ENCODE data around the gene MRAS. TPM values are rescaled to one million over a fixed set of nuclear protein-coding genes. Genes with fewer than 3 reads are reported as not detected.
A peak's percentile ranks its signal among the peaks of the same experiment; 100 is the strongest.

Gene MRAS
- polyA plus RNA-seq, 1 of the 3 experiments (the other 2 are of a cell fraction) = 25.0 TPM

DNA sequence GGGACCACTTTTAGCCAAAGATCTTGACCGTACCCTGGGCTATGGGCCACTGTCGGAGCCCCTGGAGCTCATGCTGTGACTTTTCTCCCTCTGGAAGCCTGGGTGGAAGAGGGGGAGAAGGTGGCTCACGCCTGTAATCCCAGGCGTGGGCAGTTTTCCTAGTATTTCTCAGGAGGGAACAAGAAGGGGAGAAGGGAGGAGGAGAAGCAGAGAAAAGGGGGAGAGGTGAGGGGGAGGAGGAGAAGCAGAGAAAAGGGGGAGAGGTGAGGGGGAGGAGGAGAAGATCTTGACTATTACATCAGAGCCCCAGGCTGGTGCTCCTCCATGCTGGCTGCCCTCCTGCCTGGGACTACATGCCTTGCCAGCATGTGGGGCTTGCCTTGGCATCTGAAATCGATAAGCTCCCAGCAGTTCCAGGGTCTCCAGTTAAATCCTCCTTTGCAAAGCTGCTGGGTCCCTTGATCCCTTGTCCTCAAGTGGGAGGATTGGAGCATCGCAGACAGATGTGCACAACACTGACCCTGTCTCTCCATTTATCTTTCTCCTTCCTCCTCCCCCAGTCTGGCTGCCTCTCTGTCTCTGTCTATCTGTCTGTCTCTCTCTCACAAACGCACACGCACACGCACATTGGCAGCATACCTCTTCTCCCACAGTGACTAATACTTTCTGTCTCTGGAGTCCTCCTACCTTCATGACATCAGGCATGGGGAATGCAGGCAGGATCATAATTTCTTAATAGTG lies 41.6 kb downstream of the MRAS start:
- Histone ChIP-seq H3K4me2 (peak overlapping the region; percentile 57), H3K79me2 (ENCODE audit: insufficient read depth) (peaks cover 28% of the 10 kb centered on the region), H3K36me3 (replicated peaks in 1 of 2; ENCODE audit: control insufficient read depth in 1 of 2, insufficient read depth in 2 of 2, low read length in 1 of 2) (no peaks in the 10 kb centered on the region), H3K27ac (ENCODE audit: low read depth in 2 of 2, low read length in 1 of 2) (peak overlapping the region in 1 of 2 experiments; percentile 60; a peak in 2 of 4 replicates), H3K4me3 (ENCODE audit: low read depth in 2 of 2, low read length in 1 of 2) (peak overlapping the region in 1 of 2 experiments; percentile 19; a peak in 2 of 4 replicates), H3K27me3 (ENCODE audit: insufficient read depth) (no peaks in the 10 kb centered on the region), H2AFZ (ENCODE audit: low read depth) (peak overlapping the region; percentile 25; the same call in 1 of the 2 replicates), H3K9me3 (no peaks in the 10 kb centered on the region), H4K20me1 (ENCODE audit: insufficient read depth) (no peaks in the 10 kb centered on the region), H3K4me1 (ENCODE audit: control insufficient read depth in 1 of 2, insufficient read depth in 2 of 2, low read depth in 1 of 2, low read length in 1 of 2) (peaks cover 8 to 13% of the 10 kb centered on the region in 2 experiments; a peak in 2 of 4 replicates), H3K9ac (peak overlapping the region; percentile 24; the same call in 1 of the 2 replicates), H3K9me2 (no peaks in the 10 kb centered on the region), H3F3A (replicated peaks; ENCODE audit: insufficient read depth) (peaks cover 6% of the 10 kb centered on the region)
- WGBS (ENCODE audit: low lambda C conversion rate) = 47% methylated on average over 9 of the region's 9 CpGs
- no peak for DNase-seq
- POLR2A ChIA-PET = no interaction called here
- CTCF ChIA-PET = interaction anchor here (0.8 to 1.0 kb wide), 2 partner anchors 28 to 322 kb away, joined by 3 to 5 read pairs; no protein-coding TSS in a partner anchor
- TF ChIP-seq, protein P1, sequence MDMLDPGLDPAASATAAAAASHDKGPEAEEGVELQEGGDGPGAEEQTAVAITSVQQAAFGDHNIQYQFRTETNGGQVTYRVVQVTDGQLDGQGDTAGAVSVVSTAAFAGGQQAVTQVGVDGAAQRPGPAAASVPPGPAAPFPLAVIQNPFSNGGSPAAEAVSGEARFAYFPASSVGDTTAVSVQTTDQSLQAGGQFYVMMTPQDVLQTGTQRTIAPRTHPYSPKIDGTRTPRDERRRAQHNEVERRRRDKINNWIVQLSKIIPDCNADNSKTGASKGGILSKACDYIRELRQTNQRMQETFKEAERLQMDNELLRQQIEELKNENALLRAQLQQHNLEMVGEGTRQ (IDR thresholded peaks at IDR 0.05; ENCODE audit: borderline replicate concordance, low read depth, low read length) = no peak
- TF ChIP-seq NFIC (IDR thresholded peaks at IDR 0.05; ENCODE audit: borderline replicate concordance) (peak; percentile 66), FOXJ3 (CRISPR knock-in tag; IDR thresholded peaks at IDR 0.05) (no peak), MXI1 (IDR thresholded peaks at IDR 0.05; ENCODE audit: low read depth, low read length) (no peak), GABPA (IDR thresholded peaks at IDR 0.05; ENCODE audit: low read depth) (no peak), FOXM1 (IDR thresholded peaks at IDR 0.05; ENCODE audit: low read depth) (no peak), TCF12 (IDR thresholded peaks at IDR 0.05) (peak; percentile 75), FOSL2 (IDR thresholded peaks at IDR 0.05; ENCODE audit: borderline replicate concordance, low read depth) (peak; percentile 95), RFX5 (IDR thresholded peaks at IDR 0.05; ENCODE audit: low read length) (no peak), RXRA (IDR thresholded peaks at IDR 0.05; ENCODE audit: borderline replicate concordance, low read depth) (no peak), SIN3A (IDR thresholded peaks at IDR 0.05; ENCODE audit: borderline replicate concordance, low read depth, low read length) (0 out of 2 replicates have a peak, but pooled peaks have one; percentile 39), JUND (IDR thresholded peaks at IDR 0.05) (peak; percentile 92), NRF1 (IDR thresholded peaks at IDR 0.05; ENCODE audit: low read depth, low read length) (no peak), EP300 (IDR thresholded peaks at IDR 0.05; ENCODE audit: borderline replicate concordance in 1 of 2, low read depth in 1 of 2, low read length in 1 of 2) (peak in 1 of 2 experiments; percentile 72; a peak in 1 of 4 replicates), TEAD4 (IDR thresholded peaks at IDR 0.05; ENCODE audit: borderline replicate concordance, insufficient read depth) (peak; percentile 86), GATA2 (CRISPR knock-in tag; IDR thresholded peaks at IDR 0.05) (no peak)
- TF ChIP-seq, protein P2, sequence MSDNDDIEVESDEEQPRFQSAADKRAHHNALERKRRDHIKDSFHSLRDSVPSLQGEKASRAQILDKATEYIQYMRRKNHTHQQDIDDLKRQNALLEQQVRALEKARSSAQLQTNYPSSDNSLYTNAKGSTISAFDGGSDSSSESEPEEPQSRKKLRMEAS (IDR thresholded peaks at IDR 0.05; ENCODE audit: low read depth) = peak; percentile 53; the same call in 1 of the 2 replicates
- TF ChIP-seq, protein P3, sequence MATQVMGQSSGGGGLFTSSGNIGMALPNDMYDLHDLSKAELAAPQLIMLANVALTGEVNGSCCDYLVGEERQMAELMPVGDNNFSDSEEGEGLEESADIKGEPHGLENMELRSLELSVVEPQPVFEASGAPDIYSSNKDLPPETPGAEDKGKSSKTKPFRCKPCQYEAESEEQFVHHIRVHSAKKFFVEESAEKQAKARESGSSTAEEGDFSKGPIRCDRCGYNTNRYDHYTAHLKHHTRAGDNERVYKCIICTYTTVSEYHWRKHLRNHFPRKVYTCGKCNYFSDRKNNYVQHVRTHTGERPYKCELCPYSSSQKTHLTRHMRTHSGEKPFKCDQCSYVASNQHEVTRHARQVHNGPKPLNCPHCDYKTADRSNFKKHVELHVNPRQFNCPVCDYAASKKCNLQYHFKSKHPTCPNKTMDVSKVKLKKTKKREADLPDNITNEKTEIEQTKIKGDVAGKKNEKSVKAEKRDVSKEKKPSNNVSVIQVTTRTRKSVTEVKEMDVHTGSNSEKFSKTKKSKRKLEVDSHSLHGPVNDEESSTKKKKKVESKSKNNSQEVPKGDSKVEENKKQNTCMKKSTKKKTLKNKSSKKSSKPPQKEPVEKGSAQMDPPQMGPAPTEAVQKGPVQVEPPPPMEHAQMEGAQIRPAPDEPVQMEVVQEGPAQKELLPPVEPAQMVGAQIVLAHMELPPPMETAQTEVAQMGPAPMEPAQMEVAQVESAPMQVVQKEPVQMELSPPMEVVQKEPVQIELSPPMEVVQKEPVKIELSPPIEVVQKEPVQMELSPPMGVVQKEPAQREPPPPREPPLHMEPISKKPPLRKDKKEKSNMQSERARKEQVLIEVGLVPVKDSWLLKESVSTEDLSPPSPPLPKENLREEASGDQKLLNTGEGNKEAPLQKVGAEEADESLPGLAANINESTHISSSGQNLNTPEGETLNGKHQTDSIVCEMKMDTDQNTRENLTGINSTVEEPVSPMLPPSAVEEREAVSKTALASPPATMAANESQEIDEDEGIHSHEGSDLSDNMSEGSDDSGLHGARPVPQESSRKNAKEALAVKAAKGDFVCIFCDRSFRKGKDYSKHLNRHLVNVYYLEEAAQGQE (IDR thresholded peaks at IDR 0.05; ENCODE audit: low read depth, low read length) = no peak
- TF ChIP-seq, protein P4, sequence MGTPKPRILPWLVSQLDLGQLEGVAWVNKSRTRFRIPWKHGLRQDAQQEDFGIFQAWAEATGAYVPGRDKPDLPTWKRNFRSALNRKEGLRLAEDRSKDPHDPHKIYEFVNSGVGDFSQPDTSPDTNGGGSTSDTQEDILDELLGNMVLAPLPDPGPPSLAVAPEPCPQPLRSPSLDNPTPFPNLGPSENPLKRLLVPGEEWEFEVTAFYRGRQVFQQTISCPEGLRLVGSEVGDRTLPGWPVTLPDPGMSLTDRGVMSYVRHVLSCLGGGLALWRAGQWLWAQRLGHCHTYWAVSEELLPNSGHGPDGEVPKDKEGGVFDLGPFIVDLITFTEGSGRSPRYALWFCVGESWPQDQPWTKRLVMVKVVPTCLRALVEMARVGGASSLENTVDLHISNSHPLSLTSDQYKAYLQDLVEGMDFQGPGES (IDR thresholded peaks at IDR 0.05; ENCODE audit: low read depth, low read length) = no peak
- TF ChIP-seq, protein P5, sequence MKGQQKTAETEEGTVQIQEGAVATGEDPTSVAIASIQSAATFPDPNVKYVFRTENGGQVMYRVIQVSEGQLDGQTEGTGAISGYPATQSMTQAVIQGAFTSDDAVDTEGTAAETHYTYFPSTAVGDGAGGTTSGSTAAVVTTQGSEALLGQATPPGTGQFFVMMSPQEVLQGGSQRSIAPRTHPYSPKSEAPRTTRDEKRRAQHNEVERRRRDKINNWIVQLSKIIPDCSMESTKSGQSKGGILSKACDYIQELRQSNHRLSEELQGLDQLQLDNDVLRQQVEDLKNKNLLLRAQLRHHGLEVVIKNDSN (IDR thresholded peaks at IDR 0.05; ENCODE audit: borderline replicate concordance, low read depth) = no peak
- TF ChIP-seq, protein P6, sequence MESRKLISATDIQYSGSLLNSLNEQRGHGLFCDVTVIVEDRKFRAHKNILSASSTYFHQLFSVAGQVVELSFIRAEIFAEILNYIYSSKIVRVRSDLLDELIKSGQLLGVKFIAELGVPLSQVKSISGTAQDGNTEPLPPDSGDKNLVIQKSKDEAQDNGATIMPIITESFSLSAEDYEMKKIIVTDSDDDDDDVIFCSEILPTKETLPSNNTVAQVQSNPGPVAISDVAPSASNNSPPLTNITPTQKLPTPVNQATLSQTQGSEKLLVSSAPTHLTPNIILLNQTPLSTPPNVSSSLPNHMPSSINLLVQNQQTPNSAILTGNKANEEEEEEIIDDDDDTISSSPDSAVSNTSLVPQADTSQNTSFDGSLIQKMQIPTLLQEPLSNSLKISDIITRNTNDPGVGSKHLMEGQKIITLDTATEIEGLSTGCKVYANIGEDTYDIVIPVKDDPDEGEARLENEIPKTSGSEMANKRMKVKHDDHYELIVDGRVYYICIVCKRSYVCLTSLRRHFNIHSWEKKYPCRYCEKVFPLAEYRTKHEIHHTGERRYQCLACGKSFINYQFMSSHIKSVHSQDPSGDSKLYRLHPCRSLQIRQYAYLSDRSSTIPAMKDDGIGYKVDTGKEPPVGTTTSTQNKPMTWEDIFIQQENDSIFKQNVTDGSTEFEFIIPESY (IDR thresholded peaks at IDR 0.05; ENCODE audit: borderline replicate concordance, low read depth) = no peak
- TF ChIP-seq, protein P7, sequence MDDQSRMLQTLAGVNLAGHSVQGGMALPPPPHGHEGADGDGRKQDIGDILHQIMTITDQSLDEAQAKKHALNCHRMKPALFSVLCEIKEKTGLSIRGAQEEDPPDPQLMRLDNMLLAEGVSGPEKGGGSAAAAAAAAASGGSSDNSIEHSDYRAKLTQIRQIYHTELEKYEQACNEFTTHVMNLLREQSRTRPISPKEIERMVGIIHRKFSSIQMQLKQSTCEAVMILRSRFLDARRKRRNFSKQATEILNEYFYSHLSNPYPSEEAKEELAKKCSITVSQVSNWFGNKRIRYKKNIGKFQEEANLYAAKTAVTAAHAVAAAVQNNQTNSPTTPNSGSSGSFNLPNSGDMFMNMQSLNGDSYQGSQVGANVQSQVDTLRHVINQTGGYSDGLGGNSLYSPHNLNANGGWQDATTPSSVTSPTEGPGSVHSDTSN (IDR thresholded peaks at IDR 0.05) = peak; percentile 79

All from SK-N-SH (cell line).